MG63 (cell line): ENCODE data around the gene PTPRN2. TPM values are rescaled to one million over a fixed set of nuclear protein-coding genes. Genes with fewer than 3 reads are reported as not detected.
"Not testable (repeated sequence)": the region's sequence is repeated elsewhere in the genome, so short reads cannot be mapped to it uniquely, and the experiment has no call there.

Source experiments
- DNase-seq: peaks from one replicate; pipeline ENCODE4 v3.0.0-alpha.2; 2020
- H3K27me3 ChIP-seq: fragments of 250-450 bp; sonication (Bioruptor Pico); 2 replicates; pipeline ENCODE4 v1.5.1; 2020; ENCODE audit warnings: mild to moderate bottlenecking, moderate library complexity
- H3K36me3 ChIP-seq: fragments of 250-450 bp; sonication (Bioruptor Pico); 2 replicates; pipeline ENCODE4 v1.5.1; 2020; ENCODE audit warnings: mild to moderate bottlenecking, moderate library complexity
- H3K4me3 ChIP-seq: fragments of 250-450 bp; sonication (Bioruptor Pico); 2 replicates; pipeline ENCODE4 v1.5.1; 2020; ENCODE audit warnings: mild to moderate bottlenecking, moderate library complexity
- H3K9me3 ChIP-seq: fragments of 250-450 bp; sonication (Bioruptor Pico); 2 replicates; pipeline ENCODE4 v1.5.1; 2020; ENCODE audit warnings: mild to moderate bottlenecking, moderate library complexity
- total RNA-seq: library from RNA; depleted of rRNA; stranded (reverse); fragments of >200 nt; shearing (Covaris generic); gene quantifications from 2 replicates; pipeline ENCODE4 v1.2.3, GENCODE V29; 2014; ENCODE audit warnings: low replicate concordance

Gene PTPRN2
- total RNA-seq, 1 experiment from 2014 or later: 0.16 TPM

DNA sequence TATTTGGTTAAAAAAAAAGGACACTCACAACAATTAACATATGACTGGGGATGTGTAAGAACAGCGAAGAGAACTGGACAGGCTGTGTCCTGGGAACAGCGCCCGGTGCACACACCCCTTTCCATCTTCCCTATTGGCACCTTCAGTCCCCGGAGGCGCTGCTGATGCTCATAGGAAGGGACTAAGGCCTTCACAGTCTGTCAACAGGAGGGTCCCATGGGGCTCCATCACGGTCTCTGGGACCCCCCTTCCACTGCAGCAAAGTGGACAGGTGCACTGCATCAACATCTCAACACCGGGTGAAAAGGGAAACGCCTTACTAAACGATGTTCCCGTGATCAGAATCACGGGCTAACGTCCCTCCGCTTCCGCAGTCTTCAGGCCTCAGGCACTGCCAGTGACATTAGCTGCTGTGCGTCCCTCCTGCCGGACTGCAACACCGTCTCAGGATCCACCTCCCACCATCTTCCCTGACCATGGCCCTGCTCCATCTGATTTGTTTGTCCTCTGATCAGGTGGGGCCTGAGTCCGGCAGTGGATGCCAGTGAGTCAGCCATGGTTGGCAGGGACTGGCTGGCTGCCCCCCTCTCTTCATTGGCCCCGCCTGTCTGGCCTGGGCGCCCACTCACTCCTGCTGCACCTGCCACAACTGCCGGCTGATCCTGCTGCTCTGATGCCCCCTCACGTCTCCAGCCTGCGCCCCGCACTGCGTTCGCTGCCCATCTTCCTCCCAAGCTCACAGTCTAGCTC, 636.1 kb downstream of the PTPRN2 start:
- Histone ChIP-seq H3K9me3 (peaks cover 7% of the 10 kb centered on the region), H3K36me3 (no peaks in the 10 kb centered on the region), H3K27me3 (no peaks in the 10 kb centered on the region), H3K4me3 (no peak overlapping the region)
- DNase-seq: peak; percentile 2

DNA sequence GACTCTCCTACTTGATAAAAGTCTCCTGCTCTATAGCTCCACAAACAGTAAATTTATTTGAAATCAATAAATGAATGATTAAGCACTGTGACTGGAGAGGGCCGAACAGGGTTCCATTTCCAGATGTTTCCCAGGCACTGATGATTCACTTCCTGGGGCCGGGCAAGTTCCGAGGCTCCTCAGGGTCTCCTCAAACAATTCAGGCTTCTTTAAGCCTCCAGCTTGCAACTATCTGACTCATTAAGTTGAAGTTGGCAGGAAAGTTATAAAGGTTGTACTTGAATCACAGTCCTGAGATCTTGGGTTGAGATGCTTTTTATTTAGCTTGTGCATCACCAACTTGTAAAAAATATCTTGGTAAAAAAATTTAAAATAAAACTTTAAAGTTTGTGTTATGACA, 637.9 kb downstream of the PTPRN2 start:
- Histone ChIP-seq H3K36me3 (no peaks in the 10 kb centered on the region), H3K27me3 (no peaks in the 10 kb centered on the region), H3K9me3 (peaks cover 9% of the 10 kb centered on the region), H3K4me3 (no peak overlapping the region)
- peak; percentile 73 for DNase-seq

GRCh38 chr7:157947504-157947903, 640.1 kb downstream of the PTPRN2 start:
- H3K36me3 ChIP-seq: no peaks in the 10 kb centered on the region
- no peak for DNase-seq
- H3K9me3 ChIP-seq: peaks cover 9% of the 10 kb centered on the region
- no peaks in the 10 kb centered on the region for H3K27me3 ChIP-seq
- H3K4me3 ChIP-seq: no peak overlapping the region

GRCh38 chr7:157946398-157947060, 641.1 kb downstream of the PTPRN2 start:
- H3K4me3 ChIP-seq: no peak overlapping the region
- H3K9me3 ChIP-seq: peaks cover 9% of the 10 kb centered on the region
- H3K36me3 ChIP-seq: no peaks in the 10 kb centered on the region
- H3K27me3 ChIP-seq: no peaks in the 10 kb centered on the region
- DNase-seq: no peak

GRCh38 chr7:157945401-157945800, 642.2 kb downstream of the PTPRN2 start:
- H3K36me3 ChIP-seq: no peaks in the 10 kb centered on the region
- no peaks in the 10 kb centered on the region for H3K27me3 ChIP-seq
- no peak overlapping the region for H3K4me3 ChIP-seq
- H3K9me3 ChIP-seq: peaks cover 9% of the 10 kb centered on the region
- DNase-seq: no peak

DNA sequence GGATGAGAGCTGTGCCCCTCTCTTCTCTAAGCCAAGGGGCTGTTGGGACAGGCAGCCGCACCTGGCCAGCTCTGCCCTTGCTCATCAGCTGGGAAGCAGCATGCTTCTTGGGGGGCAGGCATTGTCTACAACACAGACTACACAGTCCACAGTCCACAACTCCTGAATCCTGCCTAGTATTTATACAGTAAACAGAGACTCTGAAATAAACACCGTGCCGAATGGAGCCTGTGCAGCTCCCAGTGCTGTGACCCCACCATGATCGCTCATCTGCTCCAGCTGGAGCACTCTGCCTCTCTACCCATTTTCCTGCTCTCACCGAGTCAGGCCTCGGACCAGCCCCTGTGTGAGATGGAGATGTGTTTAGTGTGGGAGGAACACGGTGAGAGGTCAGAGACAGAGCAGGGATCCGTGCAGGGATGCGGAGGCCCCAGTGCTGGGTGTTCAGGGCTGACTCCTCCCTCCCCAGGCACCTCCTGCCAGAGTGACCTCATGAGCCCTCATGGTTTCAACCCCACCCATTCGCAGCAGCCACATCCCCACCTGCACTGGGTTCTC, 642.8 kb downstream of the PTPRN2 start:
- no peak for DNase-seq
- H3K27me3 ChIP-seq: no peaks in the 10 kb centered on the region

DNA sequence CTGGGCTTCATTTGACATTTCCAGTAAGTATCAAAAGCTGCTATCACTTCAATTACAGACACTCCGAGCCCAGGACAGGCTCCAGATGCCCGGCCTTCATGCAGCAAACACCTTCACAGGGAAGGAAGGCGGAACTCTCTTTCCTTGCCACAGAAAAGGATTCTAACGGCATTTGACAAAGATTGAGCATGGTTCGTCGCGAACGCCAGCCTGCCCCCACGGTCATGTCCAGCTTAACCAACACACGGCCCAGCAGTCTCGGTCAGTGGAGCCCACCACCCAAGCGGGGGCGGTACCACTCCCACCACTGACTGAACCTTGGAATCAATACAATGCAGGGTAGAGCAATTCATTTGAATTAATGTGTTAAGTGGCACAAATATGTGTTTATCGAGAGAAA, 643.6 kb downstream of the PTPRN2 start:
- no peaks in the 10 kb centered on the region for H3K36me3 ChIP-seq

More for the DNA sequence above, 642.8 kb downstream of the PTPRN2 start:
- peaks cover 9% of the 10 kb centered on the region for H3K9me3 ChIP-seq
- no peaks in the 10 kb centered on the region for H3K36me3 ChIP-seq
- no peak overlapping the region for H3K4me3 ChIP-seq

GRCh38 chr7:157943561-157943960, 644.1 kb downstream of the PTPRN2 start:
- Histone ChIP-seq H3K4me3 (no peak overlapping the region), H3K9me3 (peaks cover 9% of the 10 kb centered on the region), H3K36me3 (no peaks in the 10 kb centered on the region), H3K27me3 (no peaks in the 10 kb centered on the region)
- DNase-seq: no peak

More for the DNA sequence above, 643.6 kb downstream of the PTPRN2 start:
- no peaks in the 10 kb centered on the region for H3K27me3 ChIP-seq
- no peak overlapping the region for H3K4me3 ChIP-seq
- H3K9me3 ChIP-seq: peaks cover 9% of the 10 kb centered on the region
- DNase-seq: no peak

GRCh38 chr7:157941210-157941609, 646.4 kb downstream of the PTPRN2 start:
- no peak for DNase-seq
- Histone ChIP-seq H3K9me3 (no peaks in the 10 kb centered on the region), H3K4me3 (no peak overlapping the region), H3K36me3 (no peaks in the 10 kb centered on the region), H3K27me3 (no peaks in the 10 kb centered on the region)

- Histone ChIP-seq H3K9me3 (no peaks in the 10 kb centered on the region), H3K36me3 (no peaks in the 10 kb centered on the region), H3K4me3 (no peak overlapping the region), H3K27me3 (no peaks in the 10 kb centered on the region)
- DNase-seq: no peak
Observed at GRCh38 chr7:157940497-157940896, 647.1 kb downstream of the PTPRN2 start.

DNA sequence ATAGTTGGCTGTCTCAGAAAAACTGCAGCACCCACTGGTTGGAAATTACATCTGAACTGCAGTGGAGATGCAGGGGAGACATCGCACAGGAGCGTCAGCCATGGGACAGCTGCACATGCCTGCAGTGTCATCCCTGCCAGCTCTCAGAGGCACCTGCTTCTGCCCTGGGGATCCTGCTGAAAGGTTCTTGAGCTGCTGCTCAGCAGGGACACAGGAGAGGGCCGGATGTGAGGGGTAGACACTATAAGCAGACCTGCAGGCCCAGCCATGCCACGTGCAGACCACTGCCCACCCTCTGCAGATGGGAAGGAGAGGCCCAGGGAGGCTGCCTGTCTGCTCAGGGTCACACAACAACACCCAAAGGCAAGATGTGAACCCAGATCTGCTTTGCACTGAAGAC, 649.4 kb downstream of the PTPRN2 start:
- H3K9me3 ChIP-seq: peaks cover 2% of the 10 kb centered on the region; the same call in 1 of the 2 replicates

DNA sequence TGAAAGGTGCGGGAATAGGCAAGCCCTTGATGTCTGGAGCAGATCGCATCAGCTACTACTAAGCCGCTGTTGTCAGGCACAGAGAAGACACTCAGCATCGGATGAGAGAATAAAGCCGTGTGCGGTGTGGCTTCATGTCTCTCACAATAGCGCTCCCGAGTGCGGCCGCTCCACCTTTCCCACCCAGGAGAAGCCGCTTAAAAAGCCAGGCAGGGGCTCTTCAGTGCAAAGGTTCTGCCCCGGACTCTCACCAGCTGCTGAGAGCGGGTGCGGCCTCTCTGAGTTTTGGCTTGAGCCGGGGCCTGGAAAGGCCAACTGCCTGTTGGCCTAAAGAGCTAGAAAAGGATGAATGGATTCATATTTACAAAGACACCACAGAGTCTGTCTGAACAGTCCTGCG, 650.2 kb downstream of the PTPRN2 start:
- DNase-seq: no peak
- H3K27me3 ChIP-seq: no peaks in the 10 kb centered on the region
- peaks cover 2% of the 10 kb centered on the region; the same call in 1 of the 2 replicates for H3K9me3 ChIP-seq
- no peak overlapping the region for H3K4me3 ChIP-seq
- no peaks in the 10 kb centered on the region for H3K36me3 ChIP-seq

More for the DNA sequence above, 649.4 kb downstream of the PTPRN2 start:
- Histone ChIP-seq H3K4me3 (no peak overlapping the region), H3K36me3 (no peaks in the 10 kb centered on the region), H3K27me3 (no peaks in the 10 kb centered on the region)
- DNase-seq: no peak

- Histone ChIP-seq H3K9me3 (peaks cover 5% of the 10 kb centered on the region), H3K27me3 (no peaks in the 10 kb centered on the region), H3K4me3 (no peak overlapping the region), H3K36me3 (no peaks in the 10 kb centered on the region)
- DNase-seq: no peak
Observed at GRCh38 chr7:157936976-157937375, 650.6 kb downstream of the PTPRN2 start.

- not testable (repeated sequence) for DNase-seq, H3K9me3 ChIP-seq, H3K4me3 ChIP-seq, H3K36me3 ChIP-seq, H3K27me3 ChIP-seq
Observed at GRCh38 chr7:157935721-157936120, 651.9 kb downstream of the PTPRN2 start.

GRCh38 chr7:157933219-157934155, 654.1 kb downstream of the PTPRN2 start:
- peak; percentile 4 for DNase-seq
- H3K27me3 ChIP-seq, H3K4me3 ChIP-seq, H3K9me3 ChIP-seq, H3K36me3 ChIP-seq: not testable (repeated sequence)

- no peak overlapping the region for H3K4me3 ChIP-seq
- DNase-seq: peak; percentile 3
- H3K27me3 ChIP-seq: no peaks in the 10 kb centered on the region
- no peaks in the 10 kb centered on the region for H3K36me3 ChIP-seq
- peaks cover 6% of the 10 kb centered on the region for H3K9me3 ChIP-seq
Observed at GRCh38 chr7:157932498-157933218, 655.0 kb downstream of the PTPRN2 start.
